GM12874 (cell line): ENCODE results near the gene EEPD1.

ENCODE experiments used
- TF ChIP-seq, protein P1 (sequence below): IDR thresholded peaks from 2 replicates; pipeline ENCODE4 v1.5.1; 2011; ENCODE audit warnings: low read depth, mild to moderate bottlenecking, control low read depth, low read length, moderate library complexity; ENCODE audit not compliant: insufficient read depth

Gene EEPD1

DNA sequence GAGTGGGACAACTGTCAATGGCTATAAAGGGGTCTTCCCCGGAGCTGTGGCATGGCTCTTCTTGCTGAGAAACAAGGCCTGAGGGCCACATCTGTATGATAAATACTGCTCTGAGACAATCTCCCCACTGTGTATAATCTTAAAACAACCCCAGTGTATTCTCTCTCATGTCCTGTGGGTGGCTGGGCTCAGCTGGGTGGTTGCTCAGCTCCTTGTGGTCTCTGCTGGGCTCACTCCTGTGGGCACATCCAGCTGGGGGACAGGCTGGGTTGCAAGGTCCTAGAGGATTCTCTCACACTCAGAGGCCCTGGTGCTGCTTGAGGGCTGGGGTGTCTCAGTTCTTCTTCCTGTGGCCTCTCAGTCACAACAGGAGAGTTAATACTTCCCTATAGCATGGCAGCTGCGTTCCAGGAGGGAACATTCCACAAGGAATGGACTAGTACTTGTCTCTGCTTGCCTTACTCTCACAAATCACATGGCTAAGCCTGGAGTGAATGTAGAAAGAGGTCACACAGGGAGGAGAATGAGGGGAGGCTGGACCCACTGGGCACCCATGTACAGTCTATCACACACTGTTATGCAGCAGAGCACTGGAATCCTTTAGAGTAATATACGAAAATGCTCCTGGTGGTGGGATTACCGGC lies 4.5 kb upstream of the EEPD1 start:
- TF ChIP-seq, protein P1, sequence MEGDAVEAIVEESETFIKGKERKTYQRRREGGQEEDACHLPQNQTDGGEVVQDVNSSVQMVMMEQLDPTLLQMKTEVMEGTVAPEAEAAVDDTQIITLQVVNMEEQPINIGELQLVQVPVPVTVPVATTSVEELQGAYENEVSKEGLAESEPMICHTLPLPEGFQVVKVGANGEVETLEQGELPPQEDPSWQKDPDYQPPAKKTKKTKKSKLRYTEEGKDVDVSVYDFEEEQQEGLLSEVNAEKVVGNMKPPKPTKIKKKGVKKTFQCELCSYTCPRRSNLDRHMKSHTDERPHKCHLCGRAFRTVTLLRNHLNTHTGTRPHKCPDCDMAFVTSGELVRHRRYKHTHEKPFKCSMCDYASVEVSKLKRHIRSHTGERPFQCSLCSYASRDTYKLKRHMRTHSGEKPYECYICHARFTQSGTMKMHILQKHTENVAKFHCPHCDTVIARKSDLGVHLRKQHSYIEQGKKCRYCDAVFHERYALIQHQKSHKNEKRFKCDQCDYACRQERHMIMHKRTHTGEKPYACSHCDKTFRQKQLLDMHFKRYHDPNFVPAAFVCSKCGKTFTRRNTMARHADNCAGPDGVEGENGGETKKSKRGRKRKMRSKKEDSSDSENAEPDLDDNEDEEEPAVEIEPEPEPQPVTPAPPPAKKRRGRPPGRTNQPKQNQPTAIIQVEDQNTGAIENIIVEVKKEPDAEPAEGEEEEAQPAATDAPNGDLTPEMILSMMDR: no peak

DNA sequence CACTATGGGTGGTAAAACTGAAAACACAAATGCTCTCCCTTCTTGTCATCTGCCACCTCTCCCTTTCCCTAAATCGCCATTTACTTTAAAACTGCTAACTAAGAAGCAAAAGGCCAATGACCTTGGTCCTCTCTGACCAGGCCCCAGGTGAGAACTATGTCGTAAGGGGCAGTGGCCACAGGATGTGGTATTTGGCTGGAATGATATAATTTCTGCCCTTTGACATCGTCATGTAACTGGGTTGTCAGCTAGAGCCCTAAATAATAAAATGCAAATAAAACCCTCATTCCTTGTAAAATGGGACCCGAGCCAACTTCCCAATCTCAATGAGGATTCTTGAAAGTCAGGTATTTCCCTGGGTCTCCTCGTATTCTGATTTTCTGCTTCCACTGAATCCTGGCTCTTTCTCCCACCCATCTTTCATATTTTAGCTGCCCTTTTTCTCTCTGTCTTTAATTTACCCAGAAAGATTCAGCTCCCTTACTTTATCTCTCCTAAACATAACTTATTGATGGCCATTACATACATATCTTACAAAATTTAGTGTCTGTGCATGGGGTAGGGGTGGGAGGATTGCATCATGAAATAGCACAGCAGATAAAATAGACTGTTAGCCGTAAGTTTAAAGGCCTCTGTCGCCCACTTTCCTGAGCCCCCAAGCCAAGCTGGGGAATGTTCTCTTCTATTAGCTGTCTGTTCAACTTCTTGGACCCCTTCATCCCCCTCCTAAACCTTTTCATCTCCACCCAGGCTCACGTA lies 3.2 kb upstream of the EEPD1 start:
- TF ChIP-seq, protein P1: no peak

DNA sequence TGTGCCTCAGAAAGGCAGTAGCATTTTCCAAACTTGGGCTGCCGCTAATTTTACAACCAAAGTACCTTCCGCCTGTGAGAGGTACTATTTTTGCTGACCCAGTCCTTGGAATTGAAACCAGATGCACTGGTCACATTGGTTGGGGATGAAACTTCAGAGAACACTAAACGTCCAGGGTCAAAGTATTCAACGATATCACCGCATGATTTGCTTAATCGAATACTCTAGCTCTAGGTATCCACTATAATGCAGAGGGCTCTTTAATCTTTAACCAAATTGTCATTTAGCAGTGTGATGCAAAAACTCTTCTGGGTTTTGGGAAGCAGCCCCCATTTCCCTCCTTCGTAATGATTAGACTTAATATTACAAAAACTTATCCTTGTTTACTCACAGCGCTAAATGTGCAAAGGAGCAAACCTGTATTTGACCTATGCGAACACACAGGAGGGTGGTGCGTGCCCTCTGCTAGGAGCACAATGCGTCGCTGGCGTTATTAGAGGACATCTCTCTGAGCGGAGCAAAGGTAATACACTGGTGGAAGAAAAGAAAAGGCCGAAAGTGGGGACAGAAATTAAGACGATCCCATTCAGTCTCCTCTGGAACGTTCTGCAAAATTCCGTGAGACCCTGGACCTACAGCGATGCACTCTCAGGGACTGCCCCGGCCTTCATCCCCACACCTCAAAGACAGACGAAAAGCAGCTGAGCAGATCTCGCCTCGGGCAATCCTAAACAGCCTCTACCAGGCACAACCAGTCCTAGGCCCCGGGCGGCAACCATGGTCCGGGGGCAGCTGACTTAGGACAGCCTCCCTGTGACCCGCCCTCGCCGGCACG lies 916 bp upstream of the EEPD1 start:
- TF ChIP-seq, protein P1: no peak

DNA sequence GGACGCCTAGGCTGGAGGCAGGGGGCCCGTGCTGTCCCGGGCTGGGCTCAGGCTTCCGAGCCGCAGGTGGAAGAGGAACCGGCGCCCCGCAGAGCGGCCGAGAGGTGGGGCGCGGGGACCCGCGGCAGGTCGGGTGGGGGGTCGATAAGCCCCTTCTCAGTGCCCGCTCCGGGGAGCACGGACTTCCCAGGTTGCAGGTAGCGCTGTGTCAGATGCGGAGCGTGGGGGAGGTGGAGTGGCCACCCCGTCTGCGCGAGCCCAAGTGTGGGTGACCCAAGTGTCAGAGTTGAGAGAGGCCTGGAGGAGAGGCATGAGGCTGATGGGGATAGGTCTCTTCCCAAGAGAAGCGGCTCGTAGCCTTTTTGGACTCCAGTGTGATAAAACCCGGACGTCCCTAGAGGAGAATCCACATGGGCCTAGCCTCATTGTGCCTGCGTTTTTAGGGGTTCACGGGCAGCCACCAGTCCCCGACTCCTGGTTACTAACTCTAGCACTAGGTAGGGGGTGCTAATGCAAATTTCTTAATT lies 580 bp downstream of the EEPD1 start:
- TF ChIP-seq, protein P1: no peak

DNA sequence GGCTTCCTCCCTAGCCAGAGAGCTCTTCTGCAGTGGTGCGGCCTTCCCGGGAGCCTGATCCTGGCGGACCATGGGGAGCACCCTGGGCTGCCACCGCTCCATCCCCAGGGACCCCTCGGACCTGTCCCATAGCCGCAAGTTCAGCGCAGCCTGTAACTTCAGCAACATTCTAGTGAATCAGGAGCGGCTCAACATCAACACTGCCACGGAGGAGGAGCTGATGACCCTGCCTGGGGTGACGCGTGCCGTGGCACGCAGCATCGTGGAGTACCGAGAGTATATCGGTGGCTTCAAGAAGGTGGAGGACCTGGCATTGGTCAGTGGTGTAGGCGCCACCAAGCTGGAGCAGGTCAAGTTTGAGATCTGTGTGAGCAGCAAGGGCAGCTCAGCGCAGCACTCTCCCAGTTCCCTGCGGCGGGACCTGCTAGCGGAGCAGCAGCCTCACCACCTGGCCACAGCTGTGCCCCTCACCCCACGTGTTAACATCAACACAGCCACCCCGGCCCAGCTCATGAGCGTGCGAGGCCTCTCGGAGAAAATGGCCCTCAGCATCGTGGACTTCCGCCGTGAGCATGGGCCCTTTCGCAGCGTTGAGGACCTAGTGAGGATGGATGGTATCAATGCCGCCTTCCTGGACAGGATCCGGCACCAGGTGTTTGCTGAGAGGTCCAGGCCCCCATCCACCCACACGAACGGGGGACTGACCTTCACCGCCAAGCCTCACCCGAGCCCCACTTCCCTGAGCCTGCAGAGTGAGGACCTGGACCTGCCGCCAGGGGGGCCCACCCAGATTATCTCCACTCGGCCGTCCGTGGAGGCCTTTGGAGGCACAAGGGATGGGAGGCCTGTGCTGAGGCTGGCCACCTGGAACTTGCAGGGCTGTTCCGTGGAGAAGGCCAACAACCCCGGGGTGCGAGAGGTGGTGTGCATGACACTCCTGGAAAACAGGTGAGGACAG lies 1.5 kb downstream of the EEPD1 start:
- TF ChIP-seq, protein P1: no peak

DNA sequence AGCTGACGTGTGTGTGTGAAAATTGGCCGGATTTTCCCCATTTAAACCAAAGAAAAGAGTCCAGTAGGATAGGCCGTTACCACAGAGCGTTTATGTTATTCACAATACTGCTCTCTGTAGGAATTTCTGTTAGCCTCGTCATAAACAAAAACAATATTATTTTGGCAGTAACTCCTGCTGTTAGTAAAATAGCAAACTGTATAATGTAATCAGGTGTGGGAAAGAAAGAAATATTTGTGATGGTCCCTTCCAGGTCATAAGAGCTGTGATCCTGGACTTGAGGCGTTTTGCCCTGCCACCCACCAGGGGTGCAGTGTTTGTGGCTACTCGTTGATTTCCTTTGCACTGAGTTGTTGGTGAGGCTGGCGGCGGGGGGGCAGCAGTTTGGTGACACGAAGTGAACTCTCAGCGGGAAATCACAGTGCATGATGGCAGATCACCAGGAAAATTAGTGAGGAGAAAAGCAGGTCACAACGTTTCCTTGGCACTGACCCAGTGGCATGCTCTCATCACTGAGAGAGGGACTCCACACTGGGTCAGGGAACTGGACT lies 2.8 kb downstream of the EEPD1 start:
- TF ChIP-seq, protein P1: no peak
